Measurements from ENCODE around the gene ING5.

- TF ChIP-seq POLR2AphosphoS5 (IDR thresholded peaks at IDR 0.05; ENCODE audit: insufficient read depth in 1 of 2, low read depth in 1 of 2) (no peak), POLR2A (IDR thresholded peaks at IDR 0.05) (no peak)
Measured at GRCh38 chr2:241673189-241673663, 28.6 kb upstream of the ING5 start.

Measured in vagina (tissue), 2 donors.